ENCODE results near the gene RXRA. TPM values are rescaled to one million over a fixed set of nuclear protein-coding genes. Genes with fewer than 3 reads are reported as not detected.

The RXRA gene
- total RNA-seq, 1 donor from 2014 or later = 16.8 TPM

DNA sequence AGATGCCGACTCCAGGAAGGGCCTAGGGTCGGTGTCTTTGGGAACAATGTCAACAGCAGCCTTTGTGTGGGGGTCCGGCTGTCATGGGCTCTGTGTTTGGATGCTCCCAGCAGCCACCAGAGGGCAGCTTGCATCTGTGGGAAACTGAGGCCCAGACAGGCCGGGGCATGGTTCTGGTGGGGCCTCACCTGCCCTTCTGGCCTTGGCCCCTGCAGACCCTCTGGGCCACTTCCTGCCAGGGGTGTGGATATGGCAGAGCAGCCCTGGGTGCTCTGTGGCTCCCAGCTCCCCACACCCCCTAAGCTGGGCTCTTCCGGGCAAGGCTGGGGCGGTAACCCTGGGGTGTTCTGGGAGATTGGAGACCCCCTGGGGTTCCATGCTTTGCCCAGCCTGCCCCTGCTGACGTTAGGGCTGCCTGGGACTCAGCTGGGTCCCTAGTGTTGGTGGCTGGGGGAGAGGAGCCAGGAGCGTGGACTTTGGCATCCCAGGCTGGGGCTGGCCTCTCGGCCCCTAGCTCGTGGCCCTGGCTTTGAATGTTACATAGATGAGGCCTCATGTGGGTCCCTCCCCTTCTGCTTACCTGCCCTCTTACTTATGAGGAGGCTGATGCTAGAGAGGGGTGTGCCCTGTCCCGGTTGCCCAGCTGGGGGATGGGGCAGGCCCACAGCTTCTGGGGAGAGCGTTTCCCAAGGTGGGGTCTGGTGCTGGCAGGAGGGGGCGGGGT lies 38.3 kb downstream of the RXRA start:
- peaks cover 1% of the 10 kb centered on the region for H3K36me3 ChIP-seq (ENCODE audit: control insufficient read depth, insufficient read depth, low read length)
- FAIRE-seq (no peak), DNase-seq (ENCODE audit: low read depth) (no peak)
- H3K27me3 ChIP-seq (ENCODE audit: control insufficient read depth, insufficient read depth, low read length) = no peaks in the 10 kb centered on the region
- TF ChIP-seq, protein P1, sequence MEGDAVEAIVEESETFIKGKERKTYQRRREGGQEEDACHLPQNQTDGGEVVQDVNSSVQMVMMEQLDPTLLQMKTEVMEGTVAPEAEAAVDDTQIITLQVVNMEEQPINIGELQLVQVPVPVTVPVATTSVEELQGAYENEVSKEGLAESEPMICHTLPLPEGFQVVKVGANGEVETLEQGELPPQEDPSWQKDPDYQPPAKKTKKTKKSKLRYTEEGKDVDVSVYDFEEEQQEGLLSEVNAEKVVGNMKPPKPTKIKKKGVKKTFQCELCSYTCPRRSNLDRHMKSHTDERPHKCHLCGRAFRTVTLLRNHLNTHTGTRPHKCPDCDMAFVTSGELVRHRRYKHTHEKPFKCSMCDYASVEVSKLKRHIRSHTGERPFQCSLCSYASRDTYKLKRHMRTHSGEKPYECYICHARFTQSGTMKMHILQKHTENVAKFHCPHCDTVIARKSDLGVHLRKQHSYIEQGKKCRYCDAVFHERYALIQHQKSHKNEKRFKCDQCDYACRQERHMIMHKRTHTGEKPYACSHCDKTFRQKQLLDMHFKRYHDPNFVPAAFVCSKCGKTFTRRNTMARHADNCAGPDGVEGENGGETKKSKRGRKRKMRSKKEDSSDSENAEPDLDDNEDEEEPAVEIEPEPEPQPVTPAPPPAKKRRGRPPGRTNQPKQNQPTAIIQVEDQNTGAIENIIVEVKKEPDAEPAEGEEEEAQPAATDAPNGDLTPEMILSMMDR (IDR thresholded peaks at IDR 0.05; ENCODE audit: insufficient read depth, low read length, severe bottlenecking) = peak; percentile 3
- H3K4me3 ChIP-seq (ENCODE audit: low read depth, low read length) = no peak overlapping the region

DNA sequence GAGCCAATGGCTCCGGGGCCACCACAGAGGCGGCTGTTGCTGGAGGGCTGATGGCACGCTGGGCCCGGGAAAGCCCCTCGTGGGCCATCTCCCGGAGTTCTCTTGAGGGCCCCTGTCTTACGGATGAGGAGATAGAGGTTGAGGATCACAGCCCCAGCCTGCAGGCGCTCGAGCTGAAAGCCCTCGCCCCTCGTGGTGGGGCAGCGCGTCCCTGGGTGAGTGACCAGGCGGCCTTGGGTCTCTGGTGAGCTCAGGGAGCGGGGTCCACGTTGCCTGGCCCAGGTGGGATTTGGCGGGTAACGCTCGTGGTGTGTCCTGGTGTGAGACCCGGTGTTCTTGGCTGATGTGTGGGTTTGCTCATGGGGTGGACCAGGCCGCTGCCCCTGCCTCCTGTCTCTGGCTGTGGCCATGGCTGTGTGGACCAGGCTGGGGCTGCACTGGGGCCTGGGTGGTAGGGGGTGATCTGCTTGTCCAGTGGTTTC lies 38.9 kb downstream of the RXRA start:
- no peak overlapping the region for H3K4me3 ChIP-seq (ENCODE audit: low read depth, low read length)
- no peak for FAIRE-seq
- DNase-seq (ENCODE audit: low read depth) = no peak
- TF ChIP-seq, protein P1 (IDR thresholded peaks at IDR 0.05; ENCODE audit: insufficient read depth, low read length, severe bottlenecking) = no peak
- H3K36me3 ChIP-seq (ENCODE audit: control insufficient read depth, insufficient read depth, low read length) = peaks cover 1% of the 10 kb centered on the region
- no peaks in the 10 kb centered on the region for H3K27me3 ChIP-seq (ENCODE audit: control insufficient read depth, insufficient read depth, low read length)

DNA sequence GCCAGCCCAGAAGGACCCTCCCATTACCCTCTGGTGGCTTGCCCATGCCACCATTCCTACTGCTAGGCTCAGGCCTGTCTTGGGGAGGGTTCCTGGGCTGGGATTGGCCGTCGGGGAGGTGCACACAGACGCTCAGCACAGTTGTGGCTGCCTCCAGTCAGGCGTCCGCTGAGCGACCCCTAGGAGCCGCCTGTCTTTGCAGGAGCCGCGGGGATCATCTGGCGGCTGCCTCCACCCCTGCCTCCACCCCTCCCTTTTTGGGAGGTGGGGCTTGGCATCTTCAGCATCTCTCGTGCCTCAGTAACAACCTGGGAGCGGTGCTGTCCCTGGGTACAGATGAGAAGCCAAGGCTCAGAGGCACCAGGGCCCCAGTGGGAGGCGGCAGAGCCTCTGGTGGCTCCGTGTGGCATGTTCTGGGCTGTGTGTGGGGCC lies 39.6 kb downstream of the RXRA start:
- peak; percentile 47 for FAIRE-seq

DNA sequence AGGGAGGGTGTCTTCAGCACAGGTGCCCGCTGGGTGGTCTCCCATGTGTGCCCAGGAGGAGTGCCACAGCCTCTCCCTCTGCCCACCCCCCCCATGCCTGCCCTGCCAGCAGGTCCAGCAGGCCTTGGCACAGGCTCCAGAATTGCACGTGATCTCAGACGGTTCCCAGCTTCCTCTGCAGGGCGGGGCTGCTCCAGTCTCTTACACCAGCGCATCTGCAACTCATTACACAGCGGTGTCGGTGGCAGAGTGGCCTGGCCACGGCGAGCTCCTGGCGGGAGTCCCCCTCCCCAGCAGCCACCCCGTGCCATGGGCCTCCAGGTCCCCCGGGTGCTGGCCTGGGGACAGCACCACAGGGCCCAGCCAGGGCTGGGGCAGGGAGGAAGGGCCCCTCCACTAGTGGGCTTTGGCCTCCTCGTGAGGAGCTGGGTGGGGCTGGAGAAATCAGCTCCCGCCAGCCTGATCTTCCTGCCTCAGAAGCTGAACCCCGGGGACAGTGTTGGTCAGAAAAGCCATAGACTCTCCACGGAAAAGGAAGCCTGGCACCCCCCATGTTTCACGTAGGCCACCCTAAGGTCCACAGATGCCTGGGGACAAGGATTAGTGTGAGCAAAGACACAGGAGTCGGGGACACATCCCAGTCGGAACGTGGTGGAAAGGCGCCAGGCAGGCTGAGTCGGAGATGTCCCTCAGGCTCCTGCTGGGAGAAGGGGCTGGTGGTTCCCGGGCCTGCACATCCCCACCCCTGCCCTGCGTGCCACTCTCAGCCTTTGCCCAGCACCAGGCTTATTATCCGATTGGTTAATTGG lies 40.2 kb downstream of the RXRA start:
- DNase-seq (ENCODE audit: low read depth) = peak; percentile 65
- TF ChIP-seq, protein P1 (IDR thresholded peaks at IDR 0.05; ENCODE audit: insufficient read depth, low read length, severe bottlenecking) = no peak
- Histone ChIP-seq H3K36me3 (ENCODE audit: control insufficient read depth, insufficient read depth, low read length) (peaks cover 1% of the 10 kb centered on the region), H3K4me3 (ENCODE audit: low read depth, low read length) (no peak overlapping the region), H3K27me3 (ENCODE audit: control insufficient read depth, insufficient read depth, low read length) (no peaks in the 10 kb centered on the region)
- no peak for FAIRE-seq

More for the DNA sequence above, 39.6 kb downstream of the RXRA start:
- Histone ChIP-seq H3K4me3 (ENCODE audit: low read depth, low read length) (no peak overlapping the region), H3K27me3 (ENCODE audit: control insufficient read depth, insufficient read depth, low read length) (no peaks in the 10 kb centered on the region), H3K36me3 (ENCODE audit: control insufficient read depth, insufficient read depth, low read length) (peaks cover 1% of the 10 kb centered on the region)
- peak; percentile 51 for DNase-seq (ENCODE audit: low read depth)
- TF ChIP-seq, protein P1 (IDR thresholded peaks at IDR 0.05; ENCODE audit: insufficient read depth, low read length, severe bottlenecking) = peak; percentile 19

DNA sequence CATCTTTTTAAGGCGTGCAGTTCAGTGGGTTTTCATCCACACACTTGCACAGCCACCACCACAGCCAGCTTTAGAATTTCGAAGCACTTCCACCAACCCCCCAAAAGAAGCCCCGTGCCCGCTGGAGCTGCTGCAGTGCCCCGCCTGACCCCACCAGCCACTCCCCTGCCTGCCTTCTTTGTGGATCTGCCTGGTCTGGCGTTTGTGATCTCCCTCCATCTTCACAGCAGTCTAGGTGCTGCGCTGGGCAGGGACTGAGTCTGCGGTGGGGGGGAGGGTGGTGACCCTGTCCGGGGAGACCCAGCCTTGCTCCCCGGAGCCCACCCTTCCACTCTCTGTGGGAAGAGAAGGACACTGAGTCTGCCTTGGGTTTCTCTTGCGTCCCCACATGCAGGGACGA lies 40.8 kb downstream of the RXRA start:
- Histone ChIP-seq H3K36me3 (ENCODE audit: control insufficient read depth, insufficient read depth, low read length) (peaks cover 1% of the 10 kb centered on the region), H3K4me3 (ENCODE audit: low read depth, low read length) (no peak overlapping the region), H3K27me3 (ENCODE audit: control insufficient read depth, insufficient read depth, low read length) (no peaks in the 10 kb centered on the region)
- TF ChIP-seq, protein P1 (IDR thresholded peaks at IDR 0.05; ENCODE audit: insufficient read depth, low read length, severe bottlenecking) = no peak
- no peak for FAIRE-seq
- no peak for DNase-seq (ENCODE audit: low read depth)

Data from bronchial epithelial cell (primary cell).